ENCODE results near the gene APOF. TPM values are rescaled to one million over a fixed set of nuclear protein-coding genes. Genes with fewer than 3 reads are reported as not detected.

Gene APOF
- total RNA-seq, 1 experiment from 2014 or later = 0.17 TPM

DNA sequence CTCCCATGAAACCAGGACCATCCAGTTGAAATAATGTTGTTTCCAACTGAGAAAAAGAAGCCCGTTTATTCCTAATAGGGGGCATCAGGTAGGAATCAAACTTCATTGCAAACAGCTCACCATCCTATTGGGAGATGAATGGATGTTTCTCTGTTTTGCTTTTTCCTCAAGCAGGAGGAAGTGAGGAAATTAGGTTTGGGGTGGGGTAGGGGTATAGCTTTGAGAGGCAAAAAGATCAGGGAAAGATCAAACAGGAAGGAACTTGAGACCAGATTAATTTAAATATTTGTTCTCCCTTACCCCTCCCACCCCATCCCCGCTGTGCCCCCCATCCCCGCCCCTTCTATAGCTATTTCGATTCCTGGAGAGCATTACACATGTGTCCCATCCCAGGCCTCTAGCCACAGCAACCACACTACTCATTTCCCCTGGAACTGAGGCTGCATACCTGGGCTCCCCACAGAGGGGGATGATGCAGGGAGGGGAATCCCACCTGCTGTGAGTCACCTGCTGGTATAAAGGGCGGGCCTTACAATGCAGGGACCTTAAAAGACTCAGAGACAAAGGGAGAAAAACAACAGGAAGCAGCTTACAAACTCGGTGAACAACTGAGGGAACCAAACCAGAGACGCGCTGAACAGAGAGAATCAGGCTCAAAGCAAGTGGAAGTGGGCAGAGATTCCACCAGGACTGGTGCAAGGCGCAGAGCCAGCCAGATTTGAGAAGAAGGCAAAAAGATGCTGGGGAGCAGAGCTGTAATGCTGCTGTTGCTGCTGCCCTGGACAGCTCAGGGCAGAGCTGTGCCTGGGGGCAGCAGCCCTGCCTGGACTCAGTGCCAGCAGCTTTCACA is 24.1 kb downstream of the APOF start, which contains the start of gene IL23A:
TSS of gene IL23A (plus strand) at position 577 of the 850 bp plus-strand sequence. CDS start at position 738, 161 bp downstream.
- peaks cover 0 to 2% of the 10 kb centered on the region in 2 experiments; a peak in 1 of 4 replicates for H3K36me3 ChIP-seq (ENCODE audit: control insufficient read depth in 1 of 2, insufficient read depth in 2 of 2, low read length in 2 of 2)
- H4K20me1 ChIP-seq (ENCODE audit: insufficient read depth) = no peaks in the 10 kb centered on the region
- H3K4me1 ChIP-seq (ENCODE audit: control insufficient read depth in 1 of 2, insufficient read depth in 2 of 2, low read length in 2 of 2) = peaks cover 0 to 4% of the 10 kb centered on the region in 2 experiments; a peak in 1 of 4 replicates
- intact Hi-C loops (cut with micrococcal nuclease) = no loop called here
- DNase-seq (ENCODE audit: low read depth, low spot score) (no peak), ATAC-seq (no peak)
- H3K4me2 ChIP-seq (ENCODE audit: low read length) = no peak within 1 kb of the TSS
- no peaks in the 10 kb centered on the region for H3K9me3 ChIP-seq (ENCODE audit: control insufficient read depth in 1 of 2, insufficient read depth in 1 of 2, low read depth in 1 of 2, low read length in 2 of 2)
- H2AFZ ChIP-seq (ENCODE audit: low read depth, low read length, poor library complexity, severe bottlenecking) = no peak within 1 kb of the TSS
- no peaks in the 10 kb centered on the region for H3K9me2 ChIP-seq (ENCODE audit: insufficient read depth)
- H3K79me2 ChIP-seq (ENCODE audit: insufficient read depth, low read length) = no peaks in the 10 kb centered on the region; the same call in 1 of the 2 replicates
- H3K9ac ChIP-seq (ENCODE audit: low read length) = no peak within 1 kb of the TSS
- ChIA-PET RAD21 (ENCODE audit: low non-redundant PET in 1 of 2, low total read pairs in 2 of 2, uncharacterized antibody in 2 of 2, unreplicated experiment in 2 of 2) (no interaction called here), CTCF (interaction anchor here (0.9 kb wide), 1 partner anchor 23 kb away, joined by 3 read pairs; the partner anchor contains the start of gene CNPY2), POLR2A (interaction anchor here (1.5 kb wide), 1 partner anchor 22 kb away, joined by 4 read pairs; the partner anchor contains the start of gene STAT2)
- TF ChIP-seq, protein P1, sequence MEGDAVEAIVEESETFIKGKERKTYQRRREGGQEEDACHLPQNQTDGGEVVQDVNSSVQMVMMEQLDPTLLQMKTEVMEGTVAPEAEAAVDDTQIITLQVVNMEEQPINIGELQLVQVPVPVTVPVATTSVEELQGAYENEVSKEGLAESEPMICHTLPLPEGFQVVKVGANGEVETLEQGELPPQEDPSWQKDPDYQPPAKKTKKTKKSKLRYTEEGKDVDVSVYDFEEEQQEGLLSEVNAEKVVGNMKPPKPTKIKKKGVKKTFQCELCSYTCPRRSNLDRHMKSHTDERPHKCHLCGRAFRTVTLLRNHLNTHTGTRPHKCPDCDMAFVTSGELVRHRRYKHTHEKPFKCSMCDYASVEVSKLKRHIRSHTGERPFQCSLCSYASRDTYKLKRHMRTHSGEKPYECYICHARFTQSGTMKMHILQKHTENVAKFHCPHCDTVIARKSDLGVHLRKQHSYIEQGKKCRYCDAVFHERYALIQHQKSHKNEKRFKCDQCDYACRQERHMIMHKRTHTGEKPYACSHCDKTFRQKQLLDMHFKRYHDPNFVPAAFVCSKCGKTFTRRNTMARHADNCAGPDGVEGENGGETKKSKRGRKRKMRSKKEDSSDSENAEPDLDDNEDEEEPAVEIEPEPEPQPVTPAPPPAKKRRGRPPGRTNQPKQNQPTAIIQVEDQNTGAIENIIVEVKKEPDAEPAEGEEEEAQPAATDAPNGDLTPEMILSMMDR (IDR thresholded peaks at IDR 0.05 in 2 of 3, conservative IDR thresholded peaks at IDR 0.05 in 1 of 3; ENCODE audit: borderline replicate concordance in 1 of 3, insufficient read depth in 1 of 3, low read depth in 2 of 3, low read length in 2 of 3) = no peak
- TF ChIP-seq CBX3 (IDR thresholded peaks at IDR 0.05; ENCODE audit: low read depth) (no peak), RAD21 (IDR thresholded peaks at IDR 0.05; ENCODE audit: low read depth) (no peak), ZNF274 (IDR thresholded peaks at IDR 0.05; ENCODE audit: low read depth, low read length) (no peak), SIN3A (IDR thresholded peaks at IDR 0.05; ENCODE audit: low read depth) (no peak), ELF1 (IDR thresholded peaks at IDR 0.05; ENCODE audit: borderline replicate concordance, low read depth) (no peak), EZH2 (IDR thresholded peaks at IDR 0.05) (no peak), POLR2A (IDR thresholded peaks at IDR 0.05; ENCODE audit: borderline replicate concordance, extremely low read depth, insufficient read depth, insufficient read length) (no peak), EZH2phosphoT487 (IDR thresholded peaks at IDR 0.05; ENCODE audit: borderline replicate concordance) (no peak), SP1 (IDR thresholded peaks at IDR 0.05; ENCODE audit: low read depth) (no peak), POLR2AphosphoS5 (IDR thresholded peaks at IDR 0.05; ENCODE audit: low read depth, low read length) (no peak), EGR1 (IDR thresholded peaks at IDR 0.05; ENCODE audit: low read depth) (no peak), TCF7L2 (IDR thresholded peaks at IDR 0.05; ENCODE audit: borderline replicate concordance, extremely low read depth, insufficient read depth, insufficient read length) (no peak)
- TF ChIP-seq, protein P2, sequence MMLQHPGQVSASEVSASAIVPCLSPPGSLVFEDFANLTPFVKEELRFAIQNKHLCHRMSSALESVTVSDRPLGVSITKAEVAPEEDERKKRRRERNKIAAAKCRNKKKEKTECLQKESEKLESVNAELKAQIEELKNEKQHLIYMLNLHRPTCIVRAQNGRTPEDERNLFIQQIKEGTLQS (IDR thresholded peaks at IDR 0.05) = no peak
- TF ChIP-seq, protein P3, sequence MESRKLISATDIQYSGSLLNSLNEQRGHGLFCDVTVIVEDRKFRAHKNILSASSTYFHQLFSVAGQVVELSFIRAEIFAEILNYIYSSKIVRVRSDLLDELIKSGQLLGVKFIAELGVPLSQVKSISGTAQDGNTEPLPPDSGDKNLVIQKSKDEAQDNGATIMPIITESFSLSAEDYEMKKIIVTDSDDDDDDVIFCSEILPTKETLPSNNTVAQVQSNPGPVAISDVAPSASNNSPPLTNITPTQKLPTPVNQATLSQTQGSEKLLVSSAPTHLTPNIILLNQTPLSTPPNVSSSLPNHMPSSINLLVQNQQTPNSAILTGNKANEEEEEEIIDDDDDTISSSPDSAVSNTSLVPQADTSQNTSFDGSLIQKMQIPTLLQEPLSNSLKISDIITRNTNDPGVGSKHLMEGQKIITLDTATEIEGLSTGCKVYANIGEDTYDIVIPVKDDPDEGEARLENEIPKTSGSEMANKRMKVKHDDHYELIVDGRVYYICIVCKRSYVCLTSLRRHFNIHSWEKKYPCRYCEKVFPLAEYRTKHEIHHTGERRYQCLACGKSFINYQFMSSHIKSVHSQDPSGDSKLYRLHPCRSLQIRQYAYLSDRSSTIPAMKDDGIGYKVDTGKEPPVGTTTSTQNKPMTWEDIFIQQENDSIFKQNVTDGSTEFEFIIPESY (IDR thresholded peaks at IDR 0.05; ENCODE audit: extremely low read depth, insufficient replicate concordance, low read length) = no peak
- TF ChIP-seq, protein P4, sequence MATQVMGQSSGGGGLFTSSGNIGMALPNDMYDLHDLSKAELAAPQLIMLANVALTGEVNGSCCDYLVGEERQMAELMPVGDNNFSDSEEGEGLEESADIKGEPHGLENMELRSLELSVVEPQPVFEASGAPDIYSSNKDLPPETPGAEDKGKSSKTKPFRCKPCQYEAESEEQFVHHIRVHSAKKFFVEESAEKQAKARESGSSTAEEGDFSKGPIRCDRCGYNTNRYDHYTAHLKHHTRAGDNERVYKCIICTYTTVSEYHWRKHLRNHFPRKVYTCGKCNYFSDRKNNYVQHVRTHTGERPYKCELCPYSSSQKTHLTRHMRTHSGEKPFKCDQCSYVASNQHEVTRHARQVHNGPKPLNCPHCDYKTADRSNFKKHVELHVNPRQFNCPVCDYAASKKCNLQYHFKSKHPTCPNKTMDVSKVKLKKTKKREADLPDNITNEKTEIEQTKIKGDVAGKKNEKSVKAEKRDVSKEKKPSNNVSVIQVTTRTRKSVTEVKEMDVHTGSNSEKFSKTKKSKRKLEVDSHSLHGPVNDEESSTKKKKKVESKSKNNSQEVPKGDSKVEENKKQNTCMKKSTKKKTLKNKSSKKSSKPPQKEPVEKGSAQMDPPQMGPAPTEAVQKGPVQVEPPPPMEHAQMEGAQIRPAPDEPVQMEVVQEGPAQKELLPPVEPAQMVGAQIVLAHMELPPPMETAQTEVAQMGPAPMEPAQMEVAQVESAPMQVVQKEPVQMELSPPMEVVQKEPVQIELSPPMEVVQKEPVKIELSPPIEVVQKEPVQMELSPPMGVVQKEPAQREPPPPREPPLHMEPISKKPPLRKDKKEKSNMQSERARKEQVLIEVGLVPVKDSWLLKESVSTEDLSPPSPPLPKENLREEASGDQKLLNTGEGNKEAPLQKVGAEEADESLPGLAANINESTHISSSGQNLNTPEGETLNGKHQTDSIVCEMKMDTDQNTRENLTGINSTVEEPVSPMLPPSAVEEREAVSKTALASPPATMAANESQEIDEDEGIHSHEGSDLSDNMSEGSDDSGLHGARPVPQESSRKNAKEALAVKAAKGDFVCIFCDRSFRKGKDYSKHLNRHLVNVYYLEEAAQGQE (IDR thresholded peaks at IDR 0.05; ENCODE audit: low read depth) = no peak
- no peaks in the 10 kb centered on the region for H3K27me3 ChIP-seq (ENCODE audit: insufficient read depth, low read length)
- no TSS peak for BruUV-seq (replicated peaks)
- no peak within 1 kb of the TSS for H3K4me3 ChIP-seq (replicated peaks in 1 of 2; ENCODE audit: low read depth in 1 of 2, low read length in 2 of 2)
- no peak within 1 kb of the TSS for H3K27ac ChIP-seq (ENCODE audit: low read depth, low read length)
